Measurements from ENCODE around the gene GMPPA. TPM values are rescaled to one million over a fixed set of nuclear protein-coding genes. Genes with fewer than 3 reads are reported as not detected.

The GMPPA gene
- polyA plus RNA-seq (50.6 to 63.4 TPM (median 57.6 TPM) in 3 replicates), polyA minus RNA-seq (66.2 to 112 TPM (median 83.0 TPM) in 3 replicates)
- 4.1 TPM for polyA plus RNA-seq (2011; ENCODE audit: low read depth)
- polyA plus RNA-seq (2011; cell fraction: cytosol; rRNA removed): 50.5 and 53.2 TPM in 2 replicates
- 64.4 and 79.0 TPM in 2 replicates for polyA plus RNA-seq (2011; cell fraction: nucleus; rRNA removed)
- 25.4 and 39.5 TPM in 2 replicates for polyA plus RNA-seq (2012; ENCODE audit: low replicate concordance)
- 50.5 TPM for polyA minus RNA-seq (2011; cell fraction: cytosol; rRNA and poly(A)+ RNA removed)
- 23.8 and 26.3 TPM in 2 replicates for polyA minus RNA-seq (2011; cell fraction: nucleus; rRNA and poly(A)+ RNA removed)

DNA sequence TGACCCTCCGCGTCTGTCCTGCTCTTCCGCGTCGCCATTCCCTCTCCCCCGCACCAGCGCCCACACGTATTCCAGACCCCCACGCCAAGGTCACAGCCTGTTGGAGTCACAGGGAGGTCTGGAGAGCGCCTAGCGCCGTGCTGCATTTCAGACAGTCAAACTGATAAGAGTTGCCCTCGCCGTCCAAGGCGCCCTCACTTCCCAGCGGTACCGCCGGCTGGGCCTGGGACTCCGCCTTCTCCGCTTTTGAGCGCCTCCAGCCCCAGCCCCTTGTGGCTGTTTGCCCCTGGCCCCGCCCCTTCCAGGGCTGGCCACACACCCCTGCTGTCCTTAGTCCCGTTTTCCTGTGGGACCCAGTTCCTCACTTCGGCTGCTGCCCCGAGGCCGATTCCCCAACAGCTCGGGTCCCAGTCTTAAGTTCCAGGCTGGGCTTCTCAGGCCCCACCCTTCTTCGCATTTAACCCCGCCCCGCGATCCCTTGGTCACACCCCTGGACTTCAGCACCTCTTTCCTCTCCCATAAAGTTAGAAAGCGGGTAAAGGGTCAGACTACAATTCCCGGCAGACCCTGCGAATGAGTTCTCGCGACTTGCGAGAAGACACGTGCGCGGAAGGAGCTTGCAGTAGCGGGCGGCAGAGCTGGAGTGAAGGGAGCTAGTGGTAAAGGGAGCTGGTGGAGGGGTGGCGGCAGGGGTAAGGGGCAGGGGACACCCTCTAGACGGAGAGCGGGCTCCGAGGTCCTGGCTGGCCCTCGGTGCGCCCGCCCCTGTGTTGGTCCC, at the start of gene GMPPA:
TSS of gene GMPPA (plus strand) at position 612 of the 778 bp plus-strand sequence. CDS start 1,085 bp downstream, outside the sequence.
- TF ChIP-seq CTCF (optimal IDR thresholded peaks at IDR 0.05 in 1 of 3, IDR thresholded peaks at IDR 0.05 in 1 of 3, conservative IDR thresholded peaks at IDR 0.05 in 1 of 3; ENCODE audit: extremely low read depth in 1 of 3, insufficient read depth in 2 of 3, low read length in 3 of 3): no peak
- no peak for TF ChIP-seq EZH2 (IDR thresholded peaks at IDR 0.05; ENCODE audit: low read length)
- peak within 1 kb of the TSS; percentile 79 for H3K27ac ChIP-seq (ENCODE audit: control insufficient read depth, insufficient read depth, low read length)
- H2AFZ ChIP-seq (ENCODE audit: control insufficient read depth, low read length): peak within 1 kb of the TSS; percentile 85
- no peaks in the 10 kb centered on the region for H3K9me3 ChIP-seq (ENCODE audit: control insufficient read depth, low read depth, low read length)
- FAIRE-seq (peak; percentile 81), DNase-seq (ENCODE audit: low read depth, low spot score) (peak; percentile 97)
- peak within 1 kb of the TSS; percentile 98 for H3K4me2 ChIP-seq (ENCODE audit: control insufficient read depth, extremely low read depth, insufficient read depth, low read depth, low read length)
- no peaks in the 10 kb centered on the region for H3K9me1 ChIP-seq (ENCODE audit: control insufficient read depth, extremely low read depth, insufficient read depth, low read length)
- peaks cover 7% of the 10 kb centered on the region for H3K79me2 ChIP-seq (ENCODE audit: control insufficient read depth, insufficient read depth, low read length)
- H3K4me1 ChIP-seq (ENCODE audit: control insufficient read depth, extremely low read depth, insufficient read depth, low read length): peaks cover 15% of the 10 kb centered on the region
- H4K20me1 ChIP-seq (ENCODE audit: control insufficient read depth, extremely low read depth, insufficient read depth, low read length): peaks cover 3% of the 10 kb centered on the region
- peaks cover 49% of the 10 kb centered on the region for H3K27me3 ChIP-seq (ENCODE audit: control insufficient read depth, extremely low read depth, insufficient read depth, low read length)
- peak within 1 kb of the TSS; percentile 62 to 83 (median 80) for H3K4me3 ChIP-seq (ENCODE audit: control insufficient read depth in 2 of 3, extremely low read depth in 1 of 3, insufficient read depth in 2 of 3, low read depth in 1 of 3, low read length in 3 of 3)
- no peaks in the 10 kb centered on the region for H3K36me3 ChIP-seq (ENCODE audit: control insufficient read depth in 2 of 2, extremely low read depth in 1 of 2, insufficient read depth in 2 of 2, low read length in 2 of 2)
- dilution Hi-C loops (cut with MboI; ENCODE audit: extremely low pct_ligation_motif_present, low sequenced_read_pairs): no loop called here
- peak within 1 kb of the TSS; percentile 89 for H3K9ac ChIP-seq (ENCODE audit: control insufficient read depth, extremely low read depth, insufficient read depth, low read length)

DNA sequence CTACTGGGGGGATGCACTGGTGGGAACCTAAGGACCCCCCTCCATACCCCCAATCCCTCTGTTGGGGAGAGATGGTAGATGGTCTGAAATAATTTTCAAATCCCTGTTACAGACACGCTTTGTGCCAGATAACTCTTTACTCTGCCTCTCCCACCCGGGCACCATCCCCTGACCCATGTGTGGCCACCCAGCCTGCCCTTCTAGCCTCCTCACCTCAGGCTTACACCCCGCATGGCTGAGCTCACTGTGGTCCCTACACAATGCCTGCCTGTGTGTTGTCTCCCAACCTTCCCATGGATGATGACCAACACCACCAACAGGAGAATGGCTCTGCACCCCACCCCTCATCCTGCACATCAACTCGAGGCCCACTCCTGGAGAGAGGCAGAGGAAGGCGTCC, 49.1 kb upstream of the GMPPA start:
- Histone ChIP-seq H3K4me1 (ENCODE audit: control insufficient read depth, extremely low read depth, insufficient read depth, low read length) (peaks cover 28% of the 10 kb centered on the region), H3K27me3 (ENCODE audit: control insufficient read depth, extremely low read depth, insufficient read depth, low read length) (no peaks in the 10 kb centered on the region), H3K27ac (ENCODE audit: control insufficient read depth, insufficient read depth, low read length) (no peak overlapping the region), H3K79me2 (ENCODE audit: control insufficient read depth, insufficient read depth, low read length) (no peaks in the 10 kb centered on the region), H3K36me3 (ENCODE audit: control insufficient read depth in 2 of 2, extremely low read depth in 1 of 2, insufficient read depth in 2 of 2, low read length in 2 of 2) (peaks cover 4 to 6% of the 10 kb centered on the region in 2 experiments), H3K4me2 (ENCODE audit: control insufficient read depth, extremely low read depth, insufficient read depth, low read depth, low read length) (no peak overlapping the region), H3K9me1 (ENCODE audit: control insufficient read depth, extremely low read depth, insufficient read depth, low read length) (no peaks in the 10 kb centered on the region), H3K9me3 (ENCODE audit: control insufficient read depth, low read depth, low read length) (no peaks in the 10 kb centered on the region), H4K20me1 (ENCODE audit: control insufficient read depth, extremely low read depth, insufficient read depth, low read length) (no peaks in the 10 kb centered on the region), H3K4me3 (ENCODE audit: control insufficient read depth in 2 of 3, extremely low read depth in 1 of 3, insufficient read depth in 2 of 3, low read depth in 1 of 3, low read length in 3 of 3) (no peak overlapping the region), H2AFZ (ENCODE audit: control insufficient read depth, low read length) (no peak overlapping the region), H3K9ac (ENCODE audit: control insufficient read depth, extremely low read depth, insufficient read depth, low read length) (no peak overlapping the region)
- no peak for TF ChIP-seq CTCF (optimal IDR thresholded peaks at IDR 0.05 in 1 of 3, IDR thresholded peaks at IDR 0.05 in 1 of 3, conservative IDR thresholded peaks at IDR 0.05 in 1 of 3; ENCODE audit: extremely low read depth in 1 of 3, insufficient read depth in 2 of 3, low read length in 3 of 3)
- no peak for TF ChIP-seq EZH2 (IDR thresholded peaks at IDR 0.05; ENCODE audit: low read length)
- no peak for FAIRE-seq
- DNase-seq (ENCODE audit: low read depth, low spot score): no peak
- dilution Hi-C loops (cut with MboI; ENCODE audit: extremely low pct_ligation_motif_present, low sequenced_read_pairs): no loop called here
